GM18517 (cell line): Measurements from ENCODE around the gene PRSS57.
"Not testable (repeated sequence)": the region's sequence is repeated elsewhere in the genome, so short reads cannot be mapped to it uniquely, and the experiment has no call there.

Experiments
- ATAC-seq: cut with Tn5 transposase; IDR thresholded peaks from one replicate; pipeline ENCODE4 v1.9.1; 2021; ENCODE audit warnings: mild to moderate bottlenecking, moderate library complexity; ENCODE audit not compliant: unreplicated experiment

PRSS57 gene

GRCh38 chr19:723714-724113, 28.5 kb upstream of the PRSS57 start:
- ATAC-seq, result no peak

DNA sequence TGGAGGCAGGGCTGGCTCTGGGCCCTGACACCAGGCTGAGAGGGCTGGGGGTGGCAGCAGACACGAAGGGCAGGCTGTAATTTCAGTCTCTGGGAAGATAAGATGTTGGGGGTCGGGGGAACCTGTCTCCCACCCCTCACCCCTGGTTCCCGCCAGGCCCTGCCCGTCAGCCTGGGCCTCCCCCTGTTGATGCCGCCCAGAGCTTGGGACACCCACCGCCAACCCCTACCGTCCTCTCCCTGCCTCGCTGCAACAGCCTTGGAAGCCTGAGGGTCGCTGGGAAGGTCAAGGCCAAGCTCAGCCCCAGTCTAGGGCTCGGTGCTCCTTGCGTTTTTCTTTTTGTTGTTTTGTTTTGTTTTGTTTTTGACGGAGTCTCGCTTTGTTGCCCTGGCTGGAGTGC, 28.0 kb upstream of the PRSS57 start:
- ATAC-seq, result no peak

- no peak for ATAC-seq
These were observed 27.4 kb upstream of the PRSS57 start for GRCh38 chr19:722553-723101.

- no peak for ATAC-seq
These were observed 25.3 kb upstream of the PRSS57 start for GRCh38 chr19:720345-721160.

- no peak for ATAC-seq
These were observed 24.5 kb upstream of the PRSS57 start for GRCh38 chr19:719636-720344.

- ATAC-seq, result no peak
These were observed 23.8 kb upstream of the PRSS57 start for GRCh38 chr19:718991-719512.

- ATAC-seq, result no peak
These were observed 23.1 kb upstream of the PRSS57 start for GRCh38 chr19:718251-718951.

DNA sequence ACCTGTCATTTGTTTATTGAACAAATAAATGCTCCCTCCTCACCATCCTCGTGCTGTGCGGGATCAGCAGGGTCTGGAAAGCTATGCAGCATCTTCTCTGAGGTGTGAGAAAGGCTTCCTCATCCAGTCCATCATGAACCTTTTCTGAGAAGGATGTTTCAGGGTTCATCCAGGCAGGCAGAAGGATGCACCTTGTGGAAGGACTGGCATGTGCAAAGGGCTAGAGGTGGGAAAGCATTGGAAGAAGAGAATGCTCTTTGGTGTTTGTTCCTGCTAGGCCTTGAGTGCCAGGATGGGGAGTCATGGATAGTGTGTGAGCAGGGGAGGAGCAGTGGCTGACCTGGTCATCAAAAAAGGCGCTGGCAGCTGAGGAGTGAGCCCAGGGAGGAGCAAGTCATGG, 20.1 kb upstream of the PRSS57 start:
- no peak for ATAC-seq

GRCh38 chr19:711254-711653, 16.0 kb upstream of the PRSS57 start:
- ATAC-seq, result no peak

- ATAC-seq, result no peak
These were observed 15.5 kb upstream of the PRSS57 start for GRCh38 chr19:710767-711166.

DNA sequence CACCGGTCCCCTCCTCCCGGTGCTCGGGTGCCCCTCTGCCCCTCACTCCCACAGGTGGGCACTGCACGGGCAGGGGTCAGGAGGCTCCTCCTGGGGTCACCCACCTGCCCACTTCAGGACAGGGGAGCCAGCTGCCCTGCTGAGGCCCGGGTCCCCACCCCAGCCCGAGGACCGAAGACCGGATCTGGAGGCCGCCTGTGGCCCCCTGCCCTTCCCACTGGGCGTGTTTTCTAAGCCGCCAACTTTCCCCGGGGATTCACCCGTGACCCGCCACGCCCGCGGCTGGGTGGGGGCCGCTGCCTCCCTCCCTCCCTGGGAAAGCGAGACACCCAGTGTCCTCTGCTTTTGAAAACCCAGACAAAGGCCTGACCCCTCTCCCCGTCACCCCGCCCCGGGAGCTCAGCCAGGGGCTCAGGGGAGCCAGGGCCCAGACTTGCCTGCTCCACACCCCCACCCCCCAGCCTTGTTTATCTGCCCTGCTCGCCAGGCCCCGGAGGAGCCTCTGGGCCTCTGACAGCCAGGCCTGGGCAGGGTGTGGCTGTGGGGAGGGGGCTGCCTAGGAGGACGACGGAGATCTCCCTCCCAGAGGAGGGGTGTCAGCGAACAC, 14.8 kb upstream of the PRSS57 start:
- ATAC-seq, result no peak

DNA sequence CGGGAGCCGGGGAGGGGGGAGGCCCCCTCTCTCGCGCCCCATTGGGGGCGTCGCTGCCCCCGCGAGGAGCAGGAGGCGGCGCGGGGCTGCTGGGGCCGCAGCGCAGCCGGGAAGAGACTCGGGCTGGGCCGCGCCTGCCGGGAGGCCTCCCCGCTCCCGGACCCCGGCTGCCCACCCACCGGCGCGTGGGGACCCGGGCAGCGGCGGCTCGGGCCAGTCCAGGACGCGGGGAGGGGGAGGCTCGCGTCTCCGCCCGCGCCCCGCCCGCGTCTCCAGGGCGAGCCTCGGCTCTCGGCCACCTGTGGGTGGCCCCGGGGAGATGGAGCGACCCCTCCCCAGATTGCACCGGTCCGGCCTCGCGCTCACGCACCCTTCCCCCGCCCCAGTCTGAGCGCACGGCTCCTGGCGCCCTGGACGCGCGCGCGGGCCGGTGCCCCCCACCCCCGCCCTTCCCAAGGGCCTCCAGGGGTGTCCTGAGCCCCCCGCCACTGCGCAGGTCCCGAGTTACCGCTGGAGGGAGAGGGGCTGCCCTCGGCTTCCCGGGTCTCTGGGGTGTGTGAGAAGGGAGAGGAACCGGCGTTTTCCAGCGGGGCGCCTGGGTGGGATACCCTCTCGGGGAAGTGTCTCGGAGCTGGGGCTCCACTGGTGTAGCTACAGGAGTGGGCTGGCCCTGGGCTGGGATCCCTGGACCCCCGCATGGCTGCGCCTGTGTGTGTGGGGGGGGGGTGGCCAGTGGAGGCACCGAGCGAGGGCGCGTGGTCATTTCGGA, 14.1 kb upstream of the PRSS57 start:
- ATAC-seq, result no peak

- no peak for ATAC-seq
These were observed 13.2 kb upstream of the PRSS57 start, which contains the start of gene PALM for GRCh38 chr19:708154-709143. Gene PALM (plus strand): TSS chr19:708935. CDS start chr19:709147, 212 bp downstream.

GRCh38 chr19:704447-704741, 9.1 kb upstream of the PRSS57 start:
- no peak for ATAC-seq

DNA sequence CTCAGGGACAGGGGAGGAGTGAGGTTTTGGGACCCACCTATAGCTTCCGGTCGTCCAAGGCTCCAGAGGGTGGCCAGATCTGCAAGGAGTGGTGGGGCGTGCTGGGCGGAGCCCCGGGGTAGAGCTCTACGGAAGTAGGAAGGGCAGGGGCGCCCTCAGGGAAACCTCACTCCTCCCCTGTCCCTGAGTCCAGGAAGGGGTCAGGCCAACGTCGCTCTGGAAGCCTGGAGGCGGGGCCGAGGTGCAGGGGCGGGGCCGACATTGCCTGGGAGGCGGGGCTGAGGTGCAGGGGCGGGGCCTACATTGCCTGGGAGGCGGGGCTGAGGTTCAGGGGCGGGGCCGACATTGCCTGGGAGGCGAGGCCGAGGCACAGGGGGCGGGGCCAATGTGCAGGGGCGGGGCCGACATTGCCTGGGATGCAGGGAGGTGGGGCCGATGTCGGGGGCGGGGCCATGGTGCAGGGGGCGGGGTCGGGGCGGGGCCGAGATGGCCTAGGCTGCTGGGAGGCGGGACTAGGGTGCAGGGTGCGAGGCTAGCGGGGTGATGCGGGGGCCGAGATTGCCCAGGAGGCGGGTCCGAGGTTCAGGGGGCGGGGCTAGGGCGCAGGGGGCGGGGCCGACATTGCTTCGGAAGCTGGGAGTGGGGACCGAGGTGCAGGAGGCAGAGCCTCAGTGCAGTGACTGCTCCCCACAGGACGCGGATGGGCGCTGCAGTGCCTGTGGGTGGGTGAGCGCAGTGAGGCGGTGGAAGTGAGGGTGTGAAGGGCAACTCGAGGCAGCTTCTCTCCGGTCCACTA, 8.6 kb upstream of the PRSS57 start:
- ATAC-seq, result no peak

DNA sequence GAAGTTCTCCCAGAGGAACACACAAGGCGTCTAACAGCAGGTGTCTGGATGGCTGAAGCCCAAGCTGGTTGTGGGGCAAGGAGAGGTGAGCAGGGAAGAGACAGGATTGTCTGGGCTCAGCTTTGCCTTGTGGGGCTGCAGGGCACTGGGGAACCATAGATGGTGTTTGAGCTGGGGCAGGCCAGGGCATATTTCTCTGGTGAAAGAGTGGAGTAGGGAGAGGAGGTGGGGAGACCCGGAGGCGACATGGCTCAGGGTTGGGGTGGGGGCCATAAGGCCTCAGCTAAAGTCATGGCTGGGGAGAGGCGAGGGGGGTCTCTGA, 8.0 kb upstream of the PRSS57 start:
- ATAC-seq, result no peak

DNA sequence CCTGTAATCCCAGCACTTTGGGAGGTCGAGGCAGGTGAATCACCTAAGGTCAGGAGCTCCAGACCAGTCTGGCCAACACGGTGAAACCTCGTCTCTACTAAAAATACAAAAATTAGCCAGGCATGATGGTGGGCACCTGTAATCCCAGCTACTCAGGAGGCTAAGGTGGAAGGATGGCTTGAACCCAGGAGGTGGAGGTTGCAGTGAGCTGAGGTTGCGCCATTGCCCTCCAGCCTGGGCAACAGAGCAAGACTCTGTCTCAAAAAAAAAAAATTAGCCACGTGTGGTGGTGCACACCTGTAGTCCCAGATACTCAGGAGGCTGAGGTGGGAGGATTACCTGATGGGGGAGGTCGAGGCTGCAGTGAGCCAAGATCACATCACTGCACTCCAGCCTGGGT, 7.6 kb upstream of the PRSS57 start:
- not testable (repeated sequence) for ATAC-seq

GRCh38 chr19:699885-700284, 4.6 kb upstream of the PRSS57 start:
- not testable (repeated sequence) for ATAC-seq
